GM20431 (cell line): Measurements from ENCODE around the gene LOX.

ENCODE experiments used
- in situ Hi-C: fragments of 300-500 bp; cut with MseI, MboI; formaldehyde crosslinking; loops from one replicate; pipeline ENCODE4 v1.15.0; 2020; ENCODE audit warnings: low sequenced_read_pairs; ENCODE audit not compliant: unreplicated experiment

LOX gene

GRCh38 chr5:122078116-122079110 lies at the start of gene LOX:
Gene LOX (minus strand): TSS chr5:122078259. CDS start chr5:122077985, 274 bp downstream.
- in situ Hi-C loops = no loop called here

- in situ Hi-C loops = no loop called here
Observed at GRCh38 chr5:122126756-122127321, 48.8 kb upstream of the LOX start.

GRCh38 chr5:122126177-122126755 lies 48.2 kb upstream of the LOX start:
- in situ Hi-C loops = no loop called here

- in situ Hi-C loops = no loop called here
Observed at GRCh38 chr5:122124766-122125165, 46.7 kb upstream of the LOX start.

- in situ Hi-C loops = no loop called here
Observed at GRCh38 chr5:122121479-122122465, 43.7 kb upstream of the LOX start.

- in situ Hi-C loops = no loop called here
Observed at GRCh38 chr5:122120957-122121356, 42.9 kb upstream of the LOX start.

GRCh38 chr5:122120493-122120892 lies 42.4 kb upstream of the LOX start:
- in situ Hi-C loops = no loop called here

- in situ Hi-C loops = no loop called here
Observed at GRCh38 chr5:122119205-122119604, 41.1 kb upstream of the LOX start.

- in situ Hi-C loops = no loop called here
Observed at GRCh38 chr5:122118356-122118948, 40.4 kb upstream of the LOX start.

GRCh38 chr5:122114501-122114900 lies 36.4 kb upstream of the LOX start:
- in situ Hi-C loops = no loop called here

- in situ Hi-C loops = no loop called here
Observed at GRCh38 chr5:122112733-122113558, 34.9 kb upstream of the LOX start.

- in situ Hi-C loops = no loop called here
Observed at GRCh38 chr5:122112063-122112462, 34.0 kb upstream of the LOX start.

- in situ Hi-C loops = no loop called here
Observed at GRCh38 chr5:122111460-122111859, 33.4 kb upstream of the LOX start.

- in situ Hi-C loops = no loop called here
Observed at GRCh38 chr5:122110987-122111386, 32.9 kb upstream of the LOX start.

GRCh38 chr5:122107016-122107415 lies 29.0 kb upstream of the LOX start:
- in situ Hi-C loops = no loop called here

GRCh38 chr5:122105909-122106308 lies 27.9 kb upstream of the LOX start:
- in situ Hi-C loops = no loop called here

- in situ Hi-C loops = no loop called here
Observed at GRCh38 chr5:122102825-122103224, 24.8 kb upstream of the LOX start.

GRCh38 chr5:122101636-122102285 lies 23.7 kb upstream of the LOX start:
- in situ Hi-C loops = no loop called here
